ENCODE data around the gene CCDC66. TPM values are rescaled to one million over a fixed set of nuclear protein-coding genes. Genes with fewer than 3 reads are reported as not detected.

Gene CCDC66
- total and polyA plus RNA-seq, 2 of the 4 experiments (the other 2 are of a cell fraction), result 6.0 to 9.1 TPM

DNA sequence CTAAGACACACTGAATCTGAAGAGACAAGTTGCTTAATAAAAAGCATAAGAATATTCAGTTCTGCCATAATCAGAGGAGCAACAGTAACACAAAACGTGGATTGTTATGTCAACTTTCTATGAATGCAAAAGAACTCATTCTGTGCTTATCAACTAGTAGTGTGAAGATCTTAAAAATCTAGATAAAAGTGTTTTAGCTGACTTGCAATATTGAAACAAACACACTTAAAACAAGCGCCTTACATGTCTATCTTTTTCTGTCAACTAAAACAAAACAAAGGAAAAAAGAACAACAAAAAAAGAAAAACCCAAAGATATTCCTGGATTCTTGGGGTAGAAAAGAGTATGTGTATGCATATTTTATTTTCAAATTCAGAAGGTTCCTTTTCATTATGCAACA lies 88.4 kb downstream of the CCDC66 start:
- dilution Hi-C loops (cut with HindIII; ENCODE audit: low sequenced_read_pairs, unreplicated experiment), result no loop called here
- ChIA-PET CTCF (no interaction called here), POLR2A (ENCODE audit: unreplicated experiment) (no interaction called here)
- H3K4me1 ChIP-seq (ENCODE audit: control insufficient read depth, insufficient read depth, low read length), result no peaks in the 10 kb centered on the region
- no peak overlapping the region for H3K27ac ChIP-seq (ENCODE audit: insufficient read depth, low read length)
- TF ChIP-seq MAFK (IDR thresholded peaks at IDR 0.05; ENCODE audit: low read depth, low read length) (peak; percentile 71), NFE2L2 (IDR thresholded peaks at IDR 0.05; ENCODE audit: low read depth, low read length) (no peak)
- H3K4me3 ChIP-seq (ENCODE audit: insufficient read depth, low read depth, low read length), result no peak overlapping the region
- no peak overlapping the region for H3K23ac ChIP-seq (ENCODE audit: low read depth, low read length)
- no peaks in the 10 kb centered on the region; the same call in 1 of the 2 replicates for H4K20me1 ChIP-seq (ENCODE audit: insufficient read depth, low read length)
- peaks cover 3% of the 10 kb centered on the region; the same call in 1 of the 2 replicates for H3K9me1 ChIP-seq (ENCODE audit: insufficient read depth, low read length)
- intact Hi-C loops (cut with micrococcal nuclease), result no loop called here
- no peak overlapping the region for H2BK20ac ChIP-seq (ENCODE audit: low read depth, low read length)
- H3K79me1 ChIP-seq (ENCODE audit: low read depth in 1 of 2, low read length in 2 of 2), result peaks cover 15% of the 10 kb centered on the region in 2 experiments; a peak in 2 of 4 replicates
- H3K27me3 ChIP-seq (ENCODE audit: control insufficient read depth, insufficient read depth, low read length), result no peaks in the 10 kb centered on the region
- H3K9ac ChIP-seq (ENCODE audit: low read depth, low read length), result no peak overlapping the region
- no peaks in the 10 kb centered on the region for H3K9me3 ChIP-seq (ENCODE audit: control insufficient read depth, insufficient read depth, low read length)
- no peak overlapping the region for H2BK15ac ChIP-seq (ENCODE audit: low read depth, low read length)
- H2AK5ac ChIP-seq (ENCODE audit: low read depth, low read length), result no peak overlapping the region
- no peak overlapping the region for H4K8ac ChIP-seq (ENCODE audit: low read depth in 2 of 2, low read length in 2 of 2)
- BruUV-seq (replicated peaks), result no TSS peak
- no peak overlapping the region for H3K18ac ChIP-seq (ENCODE audit: low read depth, low read length)
- H2AFZ ChIP-seq (replicated peaks; ENCODE audit: low read length, poor library complexity), result no peak overlapping the region
- H3K56ac ChIP-seq (ENCODE audit: extremely low read depth, insufficient read depth, low read length), result no peak overlapping the region
- H4K91ac ChIP-seq (ENCODE audit: insufficient read depth, low read depth, low read length), result no peak overlapping the region
- peaks cover 30% of the 10 kb centered on the region for H3K36me3 ChIP-seq (ENCODE audit: control insufficient read depth, insufficient read depth, low read length)
- no peak overlapping the region for H2AK9ac ChIP-seq (replicated peaks; ENCODE audit: low read depth, low read length, poor library complexity)
- no CpG with 5 or more reads among the region's 2 CpGs for WGBS, 2 experiments (ENCODE audit: extremely low coverage in 2 of 2, insufficient read length in 1 of 2)
- DNase-seq (no peak), ATAC-seq (ENCODE audit: low read depth) (no peak)
- in situ Hi-C loops (cut with MboI; ENCODE audit: low sequenced_read_pairs), result no loop called here
- no peak overlapping the region for H3K4me2 ChIP-seq (ENCODE audit: low read depth, low read length)
- H2BK120ac ChIP-seq (ENCODE audit: low read depth, low read length), result no peak overlapping the region
- H3K4ac ChIP-seq (ENCODE audit: low read depth, low read length), result no peak overlapping the region
- H3K14ac ChIP-seq (replicated peaks; ENCODE audit: low read depth, low read length), result no peak overlapping the region
- H4K5ac ChIP-seq (ENCODE audit: low read depth, low read length), result no peak overlapping the region
- H2BK5ac ChIP-seq (ENCODE audit: low read depth, low read length, poor library complexity, severe bottlenecking), result no peak overlapping the region
